A549 (cell line): Measurements from ENCODE around the gene CD200R1L.
A peak's percentile ranks its signal among the peaks of the same experiment; 100 is the strongest.

Source experiments
- CHD2 ChIP-seq: fragments of 150-350 bp; IDR thresholded peaks from 2 replicates; pipeline ENCODE4 v1.6.1; 2014; ENCODE audit warnings: low read length; ENCODE audit not compliant: partially characterized antibody
- EP300 ChIP-seq, 2 experiments: fragments of >200 bp; sonication (Bioruptor Twin); formaldehyde crosslinking; IDR thresholded peaks; 2 replicates in 1 of 2; 3 replicates in 1 of 2; pipeline ENCODE4 v1.6.1; 2016 to 2017
- KDM1A ChIP-seq: fragments of 200-600 bp; sonication (generic); IDR thresholded peaks from 2 replicates; pipeline ENCODE4 v1.6.1; 2016; ENCODE audit warnings: low read depth, mild to moderate bottlenecking
- MAX ChIP-seq: IDR thresholded peaks from 2 replicates; pipeline ENCODE4 v1.6.1; 2012
- POLR2A ChIP-seq: IDR thresholded peaks from 2 replicates; pipeline ENCODE4 v1.6.1; 2012; ENCODE audit warnings: mild to moderate bottlenecking, low read length
- RAD21 ChIP-seq, 2 experiments: fragments of >200 bp in 1 of 2; sonication (Bioruptor Twin) in 1 of 2; formaldehyde crosslinking in 1 of 2; IDR thresholded peaks in 1 of 2; conservative IDR thresholded peaks in 1 of 2; 2 replicates in 1 of 2; 3 replicates in 1 of 2; pipeline ENCODE4 v1.6.1; 2012 to 2018; ENCODE audit warnings: inconsistent platforms in 1 of 2
- RFX5 ChIP-seq: fragments of 450-650 bp; IDR thresholded peaks from 2 replicates; pipeline ENCODE4 v1.7.1; 2014; ENCODE audit warnings: antibody characterized with exemption, mild to moderate bottlenecking, moderate library complexity
- ZNF302 ChIP-seq: fragments of 250-450 bp; sonication (Bioruptor Pico); IDR thresholded peaks from 2 replicates; pipeline ENCODE4 v1.9.0; 2021; ENCODE audit warnings: inconsistent platforms, mild to moderate bottlenecking, moderate library complexity
- TF ChIP-seq, protein P1 (sequence below): fragments of >200 bp; sonication (Bioruptor Twin); formaldehyde crosslinking; IDR thresholded peaks from 3 replicates; pipeline ENCODE4 v1.5.1; 2016

- no peak for TF ChIP-seq ZNF302 (CRISPR knock-in tag)
- TF ChIP-seq, protein P1, sequence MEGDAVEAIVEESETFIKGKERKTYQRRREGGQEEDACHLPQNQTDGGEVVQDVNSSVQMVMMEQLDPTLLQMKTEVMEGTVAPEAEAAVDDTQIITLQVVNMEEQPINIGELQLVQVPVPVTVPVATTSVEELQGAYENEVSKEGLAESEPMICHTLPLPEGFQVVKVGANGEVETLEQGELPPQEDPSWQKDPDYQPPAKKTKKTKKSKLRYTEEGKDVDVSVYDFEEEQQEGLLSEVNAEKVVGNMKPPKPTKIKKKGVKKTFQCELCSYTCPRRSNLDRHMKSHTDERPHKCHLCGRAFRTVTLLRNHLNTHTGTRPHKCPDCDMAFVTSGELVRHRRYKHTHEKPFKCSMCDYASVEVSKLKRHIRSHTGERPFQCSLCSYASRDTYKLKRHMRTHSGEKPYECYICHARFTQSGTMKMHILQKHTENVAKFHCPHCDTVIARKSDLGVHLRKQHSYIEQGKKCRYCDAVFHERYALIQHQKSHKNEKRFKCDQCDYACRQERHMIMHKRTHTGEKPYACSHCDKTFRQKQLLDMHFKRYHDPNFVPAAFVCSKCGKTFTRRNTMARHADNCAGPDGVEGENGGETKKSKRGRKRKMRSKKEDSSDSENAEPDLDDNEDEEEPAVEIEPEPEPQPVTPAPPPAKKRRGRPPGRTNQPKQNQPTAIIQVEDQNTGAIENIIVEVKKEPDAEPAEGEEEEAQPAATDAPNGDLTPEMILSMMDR, result no peak
- no peak for TF ChIP-seq EP300 (IDR thresholded peaks at IDR 0.05)
- TF ChIP-seq RAD21 (conservative IDR thresholded peaks at IDR 0.05 in 1 of 2, IDR thresholded peaks at IDR 0.05 in 1 of 2), result no peak
- TF ChIP-seq CHD2, result no peak
- no peak for TF ChIP-seq KDM1A
- no peak for TF ChIP-seq RFX5
- TF ChIP-seq MAX, result peak; percentile 48
- no peak for TF ChIP-seq POLR2A
Observed at GRCh38 chr3:112775011-112775742, 71.5 kb downstream of the CD200R1L start.
